Heart right ventricle (tissue), 16 donors: ENCODE data around the gene FAM3A. TPM values are rescaled to one million over a fixed set of nuclear protein-coding genes. Genes with fewer than 3 reads are reported as not detected.

ENCODE experiments used
- ATAC-seq, 8 donors: fragments of 200-7000 bp; cut with Tn5 transposase; one replicate each; pipeline ENCODE4 v1.9.1; 2020; ENCODE audit warnings: mild to moderate bottlenecking in 8 of 8, moderate library complexity in 8 of 8, moderate number of reproducible peaks in 1 of 8
- DNase-seq, 2 donors: peaks; one replicate each; pipeline ENCODE4 v3.0.0-alpha.2; 2020
- H3K27ac ChIP-seq, 10 donors: fragments of 200-600 bp; sonication (generic) in 2 of 10; one replicate each; pipeline versions ENCODE4 v1.5.0 to v1.8.0; 2020 to 2022; ENCODE audit warnings: mild to moderate bottlenecking in 3 of 10
- H3K27me3 ChIP-seq, 7 donors: fragments of 200-600 bp; one replicate each; pipeline ENCODE4 v1.8.0; 2021 to 2022; ENCODE audit warnings: mild to moderate bottlenecking in 2 of 7
- H3K36me3 ChIP-seq, 9 donors: fragments of 200-600 bp; sonication (generic) in 1 of 9; one replicate each; pipeline versions ENCODE4 v1.5.0 to v1.8.0; 2020 to 2022; ENCODE audit warnings: mild to moderate bottlenecking in 2 of 9
- H3K4me1 ChIP-seq, 9 donors: fragments of 200-600 bp; sonication (generic) in 1 of 9; one replicate each; pipeline versions ENCODE4 v1.5.0 to v1.8.0; 2020 to 2022; ENCODE audit warnings: mild to moderate bottlenecking in 4 of 9
- H3K4me3 ChIP-seq, 10 donors: fragments of 200-600 bp; sonication (generic) in 2 of 10; one replicate each; pipeline versions ENCODE4 v1.5.0 to v1.8.0; 2020 to 2022; ENCODE audit warnings: mild to moderate bottlenecking in 7 of 10, moderate library complexity in 2 of 10
- H3K9me3 ChIP-seq, 11 donors: fragments of 200-600 bp in 10 of 11; sonication (generic) in 2 of 11; one replicate each; pipeline versions ENCODE4 v1.5.0 to v1.8.0; 2013 to 2022; ENCODE audit warnings: mild to moderate bottlenecking in 2 of 11, control low read depth in 1 of 11, moderate library complexity in 1 of 11
- CTCF ChIP-seq, 9 donors: fragments of 200-600 bp; sonication (generic) in 2 of 9; IDR thresholded peaks; one replicate each; pipeline versions ENCODE4 v1.5.0 to v1.8.0; 2021 to 2022; ENCODE audit warnings: antibody characterized with exemption in 9 of 9, mild to moderate bottlenecking in 5 of 9, moderate library complexity in 1 of 9
- WGBS, 2 donors: extraction: QIAGEN DNeasy Blood & Tissue Kit; methylation state at CpG; one replicate each; pipeline ENCODE4 v1.1.7; 2013; ENCODE audit warnings: inconsistent platforms in 1 of 2; 5-methylcytosine and 5-hydroxymethylcytosine counted together
- intact Hi-C, 10 donors: fragments of 100-400 bp; cut with DNase I; formaldehyde crosslinking; loops; one replicate each; pipeline versions ENCODE4 v1.11.1 to v1.14.2; 2022
- polyA plus RNA-seq, 2 donors: library from polyadenylated mRNA; stranded (reverse); fragments of 200-250 nt; gene quantifications; one replicate each; pipeline ENCODE4 v1.2.3, GENCODE V29; 2013
- total RNA-seq, 10 donors: library from RNA; stranded (reverse); fragmentation: NEBNext Ultra II Directional in 3 of 10; extraction: Animal tissue kit (Norgen Biotek cat#: 25700) in 3 of 10; gene quantifications; one replicate each; pipeline versions ENCODE4 v1.2.1 to v1.2.4, GENCODE V29; 2021 to 2023
- donor health status: Arrhythmogenic right ventricular cardiomyopathy.
- donor health status: ischemic (EF 13 %, LVEDD 7.1; RV severe dilation, severe dysfunction).
- donor health status: healthy with polysubstance abuse.
- donor health status: DM: no; HTN: yes; CAD: no.
- donor health status: DM: no; HTN: no; CAD: no.
- donor health status: ischemic (EF 25% LVEDD 6.9; RV normal size, moderate dysfunction).
- donor health status: ischemic (EF 25% LVEDD 5.7; RV mildly dilated, moderate dysfunction).
- donor health status: healthy.
- donor health status: DM: yes; HTN: yes; CAD: no.
- donor health status: Ischemic cardiomyopathy.
- donor health status: ischemic (EF 35%, LVEDD 5.7; RV mildly dilated, moderate dysfunction).
- donor health status: nonischemic (EF 11% LVEDD 7.7; RV severe dilation, severe dysfunction).
- donor health status: DM: yes; HTN: yes; CAD: no.
- donor health status: PGD.
- donor health status: ischemic (EF 29% LVEDD 5.4; RV normal size, mild dysfunction).
- donor health status: nonischemic (EF 23%, LVEDD 6.1; RV moderate dilation, normal function).

The FAM3A gene
- total and polyA plus RNA-seq, 12 donors = 36.5 to 76.6 (median 54.8) TPM

GRCh38 chrX:154549766-154550165 is 33.7 kb upstream of the FAM3A start:
- Histone ChIP-seq H3K4me1 (peaks cover 0 to 33% (median 12%) of the 10 kb centered on the region in 9 donors), H3K27ac (no peak overlapping the region), H3K4me3 (no peak overlapping the region), H3K27me3 (no peaks in the 10 kb centered on the region), H3K9me3 (peaks cover 0 to 9% (median 0%) of the 10 kb centered on the region in 11 donors), H3K36me3 (peaks cover 0 to 33% (median 0%) of the 10 kb centered on the region in 9 donors)
- no peak for TF ChIP-seq CTCF (IDR thresholded peaks at IDR 0.05)
- DNase-seq = no peak
- intact Hi-C loops = no loop called here
- WGBS, 2 donors = 84 to 92% methylated on average over 1 of the region's 1 CpG
- ATAC-seq = no peak

- intact Hi-C loops = no loop called here
- 0 to 1% methylated on average over 9 of the region's 9 CpGs for WGBS, 2 donors
- no peak for TF ChIP-seq CTCF (IDR thresholded peaks at IDR 0.05)
- H3K4me3 ChIP-seq = peak overlapping the region; percentile 47 to 85 (median 71)
- H3K27me3 ChIP-seq = no peaks in the 10 kb centered on the region
- peaks cover 0 to 9% (median 0%) of the 10 kb centered on the region in 11 donors for H3K9me3 ChIP-seq
- peak overlapping the region in 9 of 10 donors; percentile 85 to 97 (median 91) for H3K27ac ChIP-seq
- no peak for ATAC-seq
- H3K4me1 ChIP-seq = peaks cover 0 to 50% (median 12%) of the 10 kb centered on the region in 9 donors
- DNase-seq = no peak
- H3K36me3 ChIP-seq = peaks cover 0 to 21% (median 0%) of the 10 kb centered on the region in 9 donors
Measured at GRCh38 chrX:154548028-154548316, 31.9 kb upstream of the FAM3A start.

- WGBS, 2 donors = 0% methylated on average over 41 to 61 of the region's 69 CpGs
- TF ChIP-seq CTCF (IDR thresholded peaks at IDR 0.05) = no peak
- Histone ChIP-seq H3K9me3 (peaks cover 0 to 9% (median 0%) of the 10 kb centered on the region in 11 donors), H3K27me3 (no peaks in the 10 kb centered on the region), H3K27ac (peak within 1 kb of the TSS; percentile 74 to 97 (median 90)), H3K4me1 (peaks cover 0 to 55% (median 16%) of the 10 kb centered on the region in 9 donors), H3K36me3 (peaks cover 0 to 18% (median 0%) of the 10 kb centered on the region in 9 donors), H3K4me3 (peak within 1 kb of the TSS; percentile 47 to 85 (median 71))
- DNase-seq (peak; percentile 89 to 91), ATAC-seq (peak; percentile 93 to 96 (median 96))
- intact Hi-C loops = no loop called here
Measured at GRCh38 chrX:154547245-154548027, 31.4 kb upstream of the FAM3A start, which contains the start of gene IKBKG. Gene IKBKG (plus strand): TSS chrX:154547620. CDS start chrX:154552003, 4,383 bp downstream.

- H3K4me1 ChIP-seq = peaks cover 0 to 63% (median 19%) of the 10 kb centered on the region in 9 donors
- H3K4me3 ChIP-seq = peak within 1 kb of the TSS; percentile 47 to 85 (median 71)
- DNase-seq = peak in 1 of 2 donors; percentile 80
- H3K9me3 ChIP-seq = peaks cover 0 to 9% (median 0%) of the 10 kb centered on the region in 11 donors
- intact Hi-C loops = no loop called here
- WGBS, 2 donors = 2% methylated on average over 28 to 74 of the region's 92 CpGs
- peak within 1 kb of the TSS; percentile 74 to 97 (median 90) for H3K27ac ChIP-seq
- ATAC-seq = peak; percentile 56 to 87 (median 78)
- H3K36me3 ChIP-seq = peaks cover 0 to 14% (median 0%) of the 10 kb centered on the region in 9 donors
- no peak for TF ChIP-seq CTCF (IDR thresholded peaks at IDR 0.05)
- no peaks in the 10 kb centered on the region for H3K27me3 ChIP-seq
Measured at GRCh38 chrX:154546354-154547244, 30.6 kb upstream of the FAM3A start, which contains the start of gene G6PD. Gene G6PD (minus strand): TSS chrX:154546846. CDS start chrX:154546155, 691 bp downstream.
